Kidney (tissue), 14 donors: Measurements from ENCODE around the gene NTF3. TPM values are rescaled to one million over a fixed set of nuclear protein-coding genes. Genes with fewer than 3 reads are reported as not detected.
A peak's percentile ranks its signal among the peaks of the same experiment; 100 is the strongest.

ENCODE experiments used
- DNase-seq, 5 donors: peaks; one replicate each; pipeline ENCODE4 v3.0.0-alpha.2; 2013 to 2020
- FAIRE-seq: peaks from 2 replicates; lab custom pipeline; 2012; peaks lifted over from hg19 to GRCh38; lab: Jason Lieb, UNC
- H3K27ac ChIP-seq, 2 donors: one replicate each; pipeline ENCODE4 v1.7.0; 2013; ENCODE audit warnings: low read depth in 2 of 2, low read length in 2 of 2, inconsistent platforms in 1 of 2
- H3K27me3 ChIP-seq: one replicate; pipeline ENCODE4 v1.7.1; 2013; ENCODE audit warnings: low read length, inconsistent platforms; ENCODE audit not compliant: control insufficient read depth, insufficient read depth
- H3K36me3 ChIP-seq, 3 donors: one replicate each; pipeline versions ENCODE4 v1.7.0 to v1.7.1; 2013; ENCODE audit warnings: low read length in 3 of 3, control low read depth in 1 of 3, inconsistent platforms in 1 of 3; ENCODE audit not compliant: insufficient read depth in 3 of 3, control insufficient read depth in 2 of 3
- H3K4me1 ChIP-seq, 3 donors: one replicate each; pipeline versions ENCODE4 v1.7.0 to v1.7.1; 2013; ENCODE audit warnings: low read length in 3 of 3, inconsistent platforms in 1 of 3, low read depth in 1 of 3; ENCODE audit not compliant: control insufficient read depth in 2 of 3, insufficient read depth in 2 of 3
- H3K4me3 ChIP-seq, 3 donors: one replicate each; pipeline versions ENCODE4 v1.7.0 to v1.8.1; 2013; ENCODE audit warnings: low read length in 3 of 3, control low read depth in 1 of 3, inconsistent platforms in 1 of 3
- H3K9ac ChIP-seq, 3 donors: one replicate each; pipeline versions ENCODE4 v1.7.0 to v1.7.1; 2013; ENCODE audit warnings: low read length in 3 of 3, control low read depth in 1 of 3, inconsistent platforms in 1 of 3
- H3K9me3 ChIP-seq, 3 donors: one replicate each; pipeline versions ENCODE4 v1.7.0 to v1.7.1; 2013; ENCODE audit warnings: low read length in 3 of 3, control low read depth in 1 of 3, inconsistent platforms in 1 of 3; ENCODE audit not compliant: control insufficient read depth in 2 of 3, insufficient read depth in 1 of 3
- CTCF ChIP-seq: IDR thresholded peaks from 3 replicates; pipeline ENCODE4 v1.5.1; 2012; ENCODE audit warnings: mild to moderate bottlenecking, moderate library complexity, borderline replicate concordance; ENCODE audit not compliant: insufficient read depth; ENCODE audit errors: extremely low read depth
- intact Hi-C: fragments of 100-400 bp; cut with DNase I; formaldehyde crosslinking; loops from one replicate; pipeline ENCODE4 v1.11.1; 2022
- polyA plus RNA-seq: library from polyadenylated mRNA; stranded (reverse); fragments of 350-450 nt; fragmentation: Illumina TruSeq; extraction: RNeasy Lipid Tissue Mini Kit (QIAGEN cat#74804); gene quantifications from one replicate; pipeline ENCODE4 v1.2.3, GENCODE V29; 2014; ENCODE audit warnings: low read depth, low replicate concordance; ENCODE audit not compliant: insufficient read depth
- total RNA-seq: library from RNA; stranded (reverse); fragmentation: NEBNext Ultra II Directional; extraction: Animal tissue kit (Norgen Biotek cat#: 25700); gene quantifications from one replicate; pipeline ENCODE4 v1.2.1, GENCODE V29; 2021
- donor health status: control.
- donor health status: control.
- donor health status: control.
- donor health status: control.
- donor health status: control.
- donor health status: DM: yes; HTN: yes; CAD: no.
- donor health status: Normal renal cell carcinoma (clear cell type).

Gene NTF3
- total and polyA plus RNA-seq, 2 donors from 2014 or later, result 2.9 to 3.5 TPM

- no peak overlapping the region for H3K4me3 ChIP-seq
- H3K4me1 ChIP-seq, result no peaks in the 10 kb centered on the region
- DNase-seq (no peak), FAIRE-seq (no peak)
- intact Hi-C loops, result no loop called here
- H3K27me3 ChIP-seq, result no peaks in the 10 kb centered on the region
- no peak for TF ChIP-seq CTCF
- no peaks in the 10 kb centered on the region for H3K36me3 ChIP-seq
- no peak overlapping the region for H3K27ac ChIP-seq
- H3K9me3 ChIP-seq, result no peaks in the 10 kb centered on the region
- no peak overlapping the region for H3K9ac ChIP-seq
These were observed 82.6 kb downstream of the NTF3 start for GRCh38 chr12:5514545-5514944.

- H3K27ac ChIP-seq, result no peak overlapping the region
- no peaks in the 10 kb centered on the region for H3K4me1 ChIP-seq
- DNase-seq (peak in 1 of 5 donors; percentile 1), FAIRE-seq (no peak)
- intact Hi-C loops, result no loop called here
- TF ChIP-seq CTCF, result no peak
- H3K4me3 ChIP-seq, result no peak overlapping the region
- H3K27me3 ChIP-seq, result no peaks in the 10 kb centered on the region
- no peaks in the 10 kb centered on the region for H3K36me3 ChIP-seq
- no peaks in the 10 kb centered on the region for H3K9me3 ChIP-seq
- no peak overlapping the region for H3K9ac ChIP-seq
These were observed 83.5 kb downstream of the NTF3 start for GRCh38 chr12:5515458-5515857.

- peak in 4 of 5 donors; percentile 73 to 82 (median 76) for DNase-seq
- no peak overlapping the region for H3K9ac ChIP-seq
These were observed 84.7 kb downstream of the NTF3 start for GRCh38 chr12:5516371-5517241.

More at GRCh38 chr12:5516371-5517241, 84.7 kb downstream of the NTF3 start:
- Histone ChIP-seq H3K36me3 (no peaks in the 10 kb centered on the region), H3K27ac (no peak overlapping the region), H3K9me3 (no peaks in the 10 kb centered on the region), H3K4me3 (no peak overlapping the region), H3K4me1 (no peaks in the 10 kb centered on the region), H3K27me3 (no peaks in the 10 kb centered on the region)
- FAIRE-seq, result no peak
- no peak for TF ChIP-seq CTCF
- intact Hi-C loops, result no loop called here
